Motor neuron (in vitro differentiated cells): ENCODE results near the gene UPK3A. TPM values are rescaled to one million over a fixed set of nuclear protein-coding genes. Genes with fewer than 3 reads are reported as not detected.
A peak's percentile ranks its signal among the peaks of the same experiment; 100 is the strongest.
"Not testable (repeated sequence)": the region's sequence is repeated elsewhere in the genome, so short reads cannot be mapped to it uniquely, and the experiment has no call there.

Experiments used
- ATAC-seq, 8 experiments: fragments of 200-7000 bp; cut with Tn5 transposase; replicated peaks in 6 of 8; 2 replicates each; pipeline ENCODE4 v1.8.0; 2021; ENCODE audit warnings: mild to moderate bottlenecking in 8 of 8, moderate library complexity in 8 of 8
- H3K27ac ChIP-seq, 2 donors: fragments of 250-450 bp; sonication (Bioruptor Pico); 2 replicates each; pipeline ENCODE4 v1.9.0; 2021; ENCODE audit warnings: antibody characterized with exemption in 2 of 2, mild to moderate bottlenecking in 2 of 2, moderate library complexity in 1 of 2
- H3K4me1 ChIP-seq, 2 donors: fragments of 250-450 bp; sonication (Bioruptor Pico); replicated peaks in 1 of 2; 2 replicates each; pipeline ENCODE4 v1.6.1; 2021; ENCODE audit warnings: antibody characterized with exemption in 2 of 2, mild to moderate bottlenecking in 2 of 2, moderate library complexity in 1 of 2
- H3K4me3 ChIP-seq, 5 donors: fragments of 250-450 bp; sonication (Bioruptor Pico); 2 replicates each; pipeline ENCODE4 v1.9.0; 2021; ENCODE audit warnings: antibody characterized with exemption in 5 of 5, mild to moderate bottlenecking in 5 of 5, moderate library complexity in 4 of 5
- WGBS, 10 experiments: fragments of 450-650 bp; shearing (Covaris generic); methylation state at CpG; one replicate each; pipeline ENCODE4 v1.0.0; 2022; 5-methylcytosine and 5-hydroxymethylcytosine counted together
- in situ Hi-C, 9 experiments: fragments of 400-800 bp; cut with MboI; loops; one replicate each; pipeline ENCODE4 v1.15.0; 2021; ENCODE audit warnings: low sequenced_read_pairs in 9 of 9, low pct_unique_long_range_greater_than_20kb in 2 of 9; ENCODE audit not compliant: unreplicated experiment in 9 of 9
- total RNA-seq, 8 experiments: library from RNA; unstranded; fragments of 300-600 nt; gene quantifications; 2 replicates each; pipeline versions ENCODE4 v1.2.3 to v1.2.4, GENCODE V29; 2022

Gene UPK3A
- total RNA-seq, 8 experiments from 2014 or later = not detected

- H3K4me1 ChIP-seq = peaks cover 0 to 2% of the 10 kb centered on the region in 2 donors
- H3K27ac ChIP-seq = no peak overlapping the region
- WGBS, 10 experiments = 53 to 100% (median 82%) methylated on average over 1 to 9 of the region's 12 CpGs; no CpG with 5 or more reads in 2 of the 10 experiments
- no peak for ATAC-seq
- no peak overlapping the region for H3K4me3 ChIP-seq
- in situ Hi-C loops = loop anchor here in 3 of 9 experiments (25.0 kb wide), 2 partner anchors 261 to 286 kb away; no protein-coding TSS in a partner anchor
These were observed 8.1 kb upstream of the UPK3A start for GRCh38 chr22:45276507-45277105.

DNA sequence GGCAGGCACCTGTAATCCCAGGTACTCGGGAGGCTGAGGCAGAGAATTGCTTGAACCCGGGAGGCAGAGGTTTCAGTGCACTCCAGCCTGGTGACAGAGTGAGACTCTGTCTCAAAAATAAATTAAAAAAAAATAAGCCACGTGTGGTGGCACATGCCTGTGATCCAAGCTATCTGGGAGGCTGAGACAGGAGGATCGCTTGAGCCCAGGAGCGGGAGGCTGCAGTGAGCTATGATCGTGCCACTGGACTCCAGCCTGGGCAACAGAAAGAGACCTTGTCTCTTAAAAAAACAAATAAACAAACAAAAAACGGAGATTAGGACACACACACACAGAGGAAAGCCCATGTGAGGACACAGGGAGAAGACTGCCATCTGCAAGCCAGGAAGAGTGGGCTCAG, 7.0 kb upstream of the UPK3A start:
- WGBS, 10 experiments = 62 to 88% (median 72%) methylated on average over 2 to 7 of the region's 7 CpGs
- not testable (repeated sequence) for H3K4me3 ChIP-seq, ATAC-seq, H3K4me1 ChIP-seq, H3K27ac ChIP-seq
- in situ Hi-C loops = loop anchor here in 3 of 9 experiments (25.0 kb wide), 2 partner anchors 260 to 285 kb away; no protein-coding TSS in a partner anchor

GRCh38 chr22:45278125-45278524, 6.6 kb upstream of the UPK3A start:
- H3K27ac ChIP-seq = no peak overlapping the region
- no peak overlapping the region for H3K4me3 ChIP-seq
- WGBS, 10 experiments = 38 to 100% (median 88%) methylated on average over 1 to 3 of the region's 9 CpGs; no CpG with 5 or more reads in 4 of the 10 experiments
- ATAC-seq = no peak
- in situ Hi-C loops = loop anchor here in 3 of 9 experiments (25.0 kb wide), 2 partner anchors 259 to 284 kb away; no protein-coding TSS in a partner anchor
- peaks cover 0 to 2% of the 10 kb centered on the region in 2 donors for H3K4me1 ChIP-seq

- in situ Hi-C loops = loop anchor here in 3 of 9 experiments (25.0 kb wide), 2 partner anchors 257 to 282 kb away; no protein-coding TSS in a partner anchor
- Histone ChIP-seq H3K4me3 (no peak overlapping the region), H3K27ac (no peak overlapping the region), H3K4me1 (peaks cover 3 to 12% of the 10 kb centered on the region in 2 donors)
- no peak for ATAC-seq
- WGBS, 10 experiments = 52 to 100% (median 89%) methylated on average over 1 to 3 of the region's 3 CpGs; no CpG with 5 or more reads in 2 of the 10 experiments
These were observed 4.2 kb upstream of the UPK3A start for GRCh38 chr22:45280587-45280980.

DNA sequence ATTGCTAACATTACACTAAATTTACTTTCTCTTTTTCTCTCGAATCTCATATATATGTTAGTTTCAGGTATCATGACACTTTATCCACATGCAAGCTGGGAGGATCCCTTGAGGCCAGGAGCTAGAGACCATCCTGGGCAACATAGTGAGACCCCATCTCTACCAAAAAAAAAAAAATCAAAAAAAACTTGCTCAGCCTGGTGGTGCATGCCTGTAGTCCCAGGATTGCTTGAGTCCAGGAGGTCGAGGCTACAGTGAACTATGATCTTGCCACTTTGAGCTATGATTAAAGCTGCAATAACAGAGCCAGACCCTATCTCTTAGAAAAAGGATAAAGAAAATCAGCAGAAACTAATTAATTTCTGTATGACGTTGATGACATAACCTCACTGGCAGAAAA, 3.7 kb upstream of the UPK3A start:
- Histone ChIP-seq H3K4me1 (peaks cover 3 to 12% of the 10 kb centered on the region in 2 donors), H3K27ac (no peak overlapping the region), H3K4me3 (no peak overlapping the region)
- WGBS, 10 experiments = 8 to 100% (median 58%) methylated on average over 1 to 3 of the region's 3 CpGs
- ATAC-seq = no peak
- in situ Hi-C loops = loop anchor here in 3 of 9 experiments (25.0 kb wide), 2 partner anchors 256 to 281 kb away; no protein-coding TSS in a partner anchor

DNA sequence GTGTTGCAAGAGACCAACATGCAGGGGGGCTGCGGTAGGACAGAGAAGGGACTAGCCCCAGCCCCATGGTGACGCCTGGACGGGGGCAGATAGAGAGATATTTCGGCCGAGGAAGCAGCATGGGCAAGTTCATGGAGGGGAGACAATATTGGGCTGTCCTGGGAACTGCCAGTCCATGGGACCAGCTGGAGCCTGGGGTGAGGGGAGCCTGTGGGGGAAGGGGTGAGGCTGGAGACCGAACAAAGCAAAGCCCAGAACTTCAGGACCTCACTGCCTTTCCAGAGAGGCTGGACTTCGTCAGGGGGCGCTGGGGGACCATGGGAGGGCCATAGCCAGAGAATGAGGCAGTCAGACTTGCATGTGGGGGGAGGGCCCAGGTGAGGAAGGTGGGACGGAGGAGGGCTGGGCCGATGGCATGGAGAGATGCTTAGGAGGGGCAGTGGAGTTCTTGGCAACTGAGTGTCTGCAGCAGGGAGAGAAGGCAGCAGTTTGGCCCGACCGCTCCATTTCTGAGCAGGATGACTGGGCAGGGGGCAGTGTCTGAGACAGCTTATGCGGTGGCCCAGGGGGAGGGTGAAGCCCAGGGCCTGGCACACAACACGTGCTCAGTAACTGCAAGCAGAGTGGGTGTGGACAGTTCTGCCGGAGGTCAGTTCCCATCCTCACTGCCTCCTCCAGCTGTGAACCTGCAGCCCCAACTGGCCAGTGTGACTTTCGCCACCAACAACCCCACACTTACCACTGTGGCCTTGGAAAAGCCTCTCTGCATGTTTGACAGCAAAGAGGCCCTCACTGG, 712 bp downstream of the UPK3A start:
- H3K4me3 ChIP-seq = peak overlapping the region in 2 of 5 donors; percentile 12 to 25
- no peak overlapping the region for H3K27ac ChIP-seq
- 0 to 60% (median 21%) methylated on average over 1 to 4 of the region's 16 CpGs; no CpG with 5 or more reads in 6 of the 10 experiments for WGBS, 10 experiments
- peaks cover 8 to 14% of the 10 kb centered on the region in 2 donors for H3K4me1 ChIP-seq
- ATAC-seq = peak; percentile 9 to 63 (median 56)
- in situ Hi-C loops = loop anchor here in 3 of 9 experiments (25.0 kb wide), 2 partner anchors 252 to 277 kb away; no protein-coding TSS in a partner anchor

DNA sequence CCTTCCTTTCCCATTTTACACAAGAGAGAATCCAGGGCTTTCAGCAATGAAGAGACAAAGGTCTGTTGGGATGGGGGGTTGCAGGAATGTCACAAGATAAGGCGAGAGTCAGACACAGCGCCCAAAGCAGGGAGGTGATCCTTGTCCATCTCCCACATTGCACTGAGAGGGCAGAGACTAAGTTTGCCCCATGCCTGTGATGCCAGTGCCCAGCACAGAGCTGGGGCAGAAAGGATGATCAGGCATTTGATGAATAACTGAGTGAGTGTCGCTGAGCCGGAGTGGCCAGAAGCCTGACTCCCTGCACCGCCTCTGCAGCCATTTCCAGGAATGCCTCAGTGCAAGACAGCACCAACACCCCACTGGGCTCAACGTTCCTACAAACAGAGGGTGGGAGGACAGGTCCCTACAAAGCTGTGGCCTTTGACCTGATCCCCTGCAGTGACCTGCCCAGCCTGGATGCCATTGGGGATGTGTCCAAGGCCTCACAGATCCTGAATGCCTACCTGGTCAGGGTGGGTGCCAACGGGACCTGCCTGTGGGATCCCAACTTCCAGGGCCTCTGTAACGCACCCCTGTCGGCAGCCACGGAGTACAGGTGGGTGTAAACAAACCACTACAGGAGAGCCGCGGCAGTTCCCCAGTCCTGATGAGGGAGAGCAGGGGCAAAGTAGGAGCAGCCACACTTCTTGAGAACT, 2.3 kb downstream of the UPK3A start:
- no peak overlapping the region for H3K27ac ChIP-seq
- WGBS, 10 experiments = 26 to 100% (median 88%) methylated on average over 1 to 5 of the region's 12 CpGs; no CpG with 5 or more reads in 2 of the 10 experiments
- ATAC-seq = no peak
- no peak overlapping the region for H3K4me3 ChIP-seq
- in situ Hi-C loops = loop anchor here in 3 of 9 experiments (25.0 kb wide), 2 partner anchors 250 to 275 kb away; no protein-coding TSS in a partner anchor
- peaks cover 14 to 20% of the 10 kb centered on the region in 2 donors for H3K4me1 ChIP-seq

DNA sequence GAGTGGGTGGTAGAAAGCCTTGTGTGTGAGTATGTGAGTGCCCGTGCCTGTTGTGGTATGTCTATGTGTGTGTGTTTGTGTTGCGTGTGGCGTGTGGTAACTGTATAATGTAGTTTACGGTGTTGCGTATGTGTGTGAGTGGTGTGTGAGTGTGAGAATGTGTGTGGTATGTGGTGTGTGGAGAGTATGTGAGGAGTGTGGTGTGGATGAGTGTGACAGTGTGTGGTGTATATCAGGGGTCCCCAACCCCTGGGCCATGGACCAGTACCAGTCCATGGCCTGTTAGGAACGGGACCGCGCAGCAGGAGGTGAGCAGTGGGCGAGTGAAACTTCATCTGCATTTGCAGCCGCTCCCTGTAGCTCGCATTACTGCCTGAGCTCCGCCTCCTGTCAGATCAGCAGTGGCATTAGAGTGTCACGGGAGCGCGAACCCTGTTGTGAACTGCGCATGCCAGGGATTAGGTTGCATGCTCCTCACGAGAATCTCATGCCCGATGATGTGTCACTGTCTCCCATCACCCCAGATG, 5.7 kb downstream of the UPK3A start:
- H3K27ac ChIP-seq = peak overlapping the region; percentile 22 to 84
- ATAC-seq = peak; percentile 95 to 99 (median 96)
- in situ Hi-C loops = loop anchor here in 3 of 9 experiments (25.0 kb wide), 2 partner anchors 247 to 272 kb away; no protein-coding TSS in a partner anchor
- peaks cover 10% of the 10 kb centered on the region in 2 donors for H3K4me1 ChIP-seq
- 0 to 100% (median 2%) methylated on average over 1 to 10 of the region's 18 CpGs; no CpG with 5 or more reads in 4 of the 10 experiments for WGBS, 10 experiments
- H3K4me3 ChIP-seq = no peak overlapping the region

- in situ Hi-C loops = loop anchor here in 3 of 9 experiments (25.0 kb wide), 2 partner anchors 246 to 271 kb away; no protein-coding TSS in a partner anchor
- peak in 6 of 8 experiments; percentile 3 to 31 (median 19) for ATAC-seq
- Histone ChIP-seq H3K27ac (peak overlapping the region; percentile 73 to 84), H3K4me3 (no peak overlapping the region), H3K4me1 (peaks cover 10% of the 10 kb centered on the region in 2 donors)
- 70 to 100% (median 89%) methylated on average over 2 to 5 of the region's 8 CpGs; no CpG with 5 or more reads in 2 of the 10 experiments for WGBS, 10 experiments
These were observed 6.5 kb downstream of the UPK3A start for GRCh38 chr22:45291061-45291930.

DNA sequence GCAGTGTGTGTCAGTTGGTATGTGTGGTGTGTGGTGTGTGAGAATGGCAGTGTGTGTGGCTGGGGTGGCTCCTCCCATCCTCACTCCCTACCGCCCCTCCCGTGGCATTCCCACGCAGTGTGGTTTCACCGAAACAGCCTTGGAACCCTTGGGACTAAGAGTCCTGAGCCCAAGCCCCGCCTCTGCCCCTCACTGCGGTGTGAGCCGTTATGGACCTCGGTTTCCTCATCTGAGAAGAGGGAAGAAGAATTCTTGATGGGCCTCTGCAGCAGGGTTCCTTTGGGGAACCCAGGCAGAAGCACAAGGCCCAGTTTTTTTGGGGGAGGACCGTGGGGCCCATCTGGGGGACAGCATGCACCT, 7.2 kb downstream of the UPK3A start:
- ATAC-seq = no peak
- Histone ChIP-seq H3K4me1 (peaks cover 10% of the 10 kb centered on the region in 2 donors), H3K27ac (no peak overlapping the region), H3K4me3 (no peak overlapping the region)
- in situ Hi-C loops = loop anchor here in 3 of 9 experiments (25.0 kb wide), 2 partner anchors 245 to 270 kb away; no protein-coding TSS in a partner anchor
- WGBS, 10 experiments = 80 to 96% (median 86%) methylated on average over 3 to 6 of the region's 9 CpGs; no CpG with 5 or more reads in 5 of the 10 experiments

DNA sequence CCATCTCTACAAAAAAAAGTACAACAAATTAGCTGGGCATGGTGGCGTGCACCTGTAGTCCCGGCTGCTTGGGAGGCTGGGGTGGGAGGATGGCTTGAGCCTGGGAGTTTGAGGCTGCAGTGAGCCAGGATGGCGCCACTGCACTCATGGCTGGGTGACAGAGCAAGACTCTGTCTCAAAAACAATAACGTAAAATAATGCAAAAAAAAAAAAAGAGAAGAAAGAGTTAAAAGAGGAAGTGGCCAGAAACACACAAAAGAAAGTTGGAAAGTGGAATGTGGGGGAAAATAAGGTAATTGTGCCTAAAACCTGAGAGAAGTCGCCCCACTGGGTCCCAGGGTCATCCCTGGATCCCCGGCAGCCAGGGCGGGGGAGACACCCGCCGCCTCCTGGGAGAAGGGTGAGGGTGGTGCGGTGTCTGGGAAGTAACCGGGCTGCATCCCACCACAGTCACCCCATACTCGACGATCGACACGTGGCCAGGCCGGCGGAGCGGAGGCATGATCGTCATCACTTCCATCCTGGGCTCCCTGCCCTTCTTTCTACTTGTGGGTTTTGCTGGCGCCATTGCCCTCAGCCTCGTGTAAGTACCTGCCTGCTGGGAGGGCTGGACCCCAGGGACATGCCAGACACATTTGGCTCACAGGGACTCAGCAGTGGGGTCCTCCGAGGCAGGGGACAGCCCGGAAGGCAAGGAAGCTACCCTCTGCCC, 8.1 kb downstream of the UPK3A start:
- WGBS, 10 experiments = 31 to 100% (median 76%) methylated on average over 3 to 11 of the region's 23 CpGs
- Histone ChIP-seq H3K4me1 (peaks cover 10% of the 10 kb centered on the region in 2 donors), H3K27ac (no peak overlapping the region), H3K4me3 (no peak overlapping the region)
- ATAC-seq = no peak
- in situ Hi-C loops = loop anchor here in 3 of 9 experiments (25.0 kb wide), 2 partner anchors 244 to 269 kb away; no protein-coding TSS in a partner anchor
